GM12878 (cell line): ENCODE data around the gene HMCES. TPM values are rescaled to one million over a fixed set of nuclear protein-coding genes. Genes with fewer than 3 reads are reported as not detected.

Experiments
- ATAC-seq: fragments of 200-7000 bp; cut with Tn5 transposase; 3 replicates; pipeline ENCODE4 v1.9.1; 2020; ENCODE audit warnings: mild to moderate bottlenecking, moderate library complexity
- BruUV-seq: library from RNA; stranded (reverse); fragments of 400-500 nt; replicated peaks from 2 replicates; lab custom pipeline; 2021; lab: Mats Ljungman, UMichigan
- CTCF ChIA-PET: fragments of 300-600 bp; sonication (Branson Sonifier 250); formaldehyde crosslinking; extraction: SDS; loops from one replicate; lab custom pipeline; 2021; ENCODE audit warnings: inconsistent platforms; lab: Yijun Ruan, JAX
- POLR2A ChIA-PET: fragments of 350-600 bp; formaldehyde crosslinking; extraction: SDS; loops from one replicate; lab custom pipeline; 2021; ENCODE audit warnings: inconsistent platforms; lab: Charles Lee
- RAD21 ChIA-PET: fragments of 300-600 bp; sonication (Branson Sonifier 250); formaldehyde crosslinking; loops from one replicate; lab custom pipeline; 2023; ENCODE audit warnings: antibody characterized with exemption; ENCODE audit not compliant: unreplicated experiment; lab: Charles Lee
- SMC1A ChIA-PET: fragments of 300-600 bp; sonication (Branson Sonifier 250); formaldehyde crosslinking; loops from one replicate; lab custom pipeline; 2023; ENCODE audit not compliant: unreplicated experiment, uncharacterized antibody; lab: Charles Lee
- DNase-seq: peaks from one replicate; pipeline ENCODE4 v3.0.0-alpha.2; 2011; ENCODE audit warnings: low read depth, low spot score
- FAIRE-seq: peaks from 3 replicates; lab custom pipeline; 2011; peaks lifted over from hg19 to GRCh38; lab: Jason Lieb, UNC
- H2AFZ ChIP-seq: 2 replicates; pipeline ENCODE4 v1.6.0; 2011; ENCODE audit warnings: low read depth, low read length, control low read depth; ENCODE audit not compliant: control insufficient read depth
- H3K27ac ChIP-seq: 2 replicates; pipeline ENCODE4 v1.5.1; 2011; ENCODE audit warnings: control low read depth; ENCODE audit not compliant: control insufficient read depth, insufficient read depth
- H3K27me3 ChIP-seq, 2 experiments: replicated peaks in 1 of 2; 2 replicates each; pipeline versions ENCODE4 v1.6.0 to v1.6.1; 2011; ENCODE audit warnings: low read length in 1 of 2; ENCODE audit not compliant: control insufficient read depth in 2 of 2, insufficient read depth in 2 of 2
- H3K36me3 ChIP-seq, 2 experiments: 2 replicates each; pipeline ENCODE4 v1.5.1; 2011; ENCODE audit warnings: low read length in 1 of 2; ENCODE audit not compliant: control insufficient read depth in 2 of 2, insufficient read depth in 2 of 2
- H3K4me1 ChIP-seq: 2 replicates; pipeline ENCODE4 v1.6.1; 2011; ENCODE audit warnings: mild to moderate bottlenecking, low read length, moderate library complexity, mixed read lengths; ENCODE audit not compliant: control insufficient read depth, insufficient read depth
- H3K4me2 ChIP-seq: 2 replicates; pipeline ENCODE4 v1.6.0; 2011; ENCODE audit warnings: control low read depth; ENCODE audit not compliant: control insufficient read depth, insufficient read depth
- H3K4me3 ChIP-seq: fragments of 200-600 bp; sonication (generic); 2 replicates; pipeline ENCODE4 v1.5.1; 2016
- H3K79me2 ChIP-seq: 2 replicates; pipeline ENCODE4 v1.6.0; 2011; ENCODE audit warnings: low read length; ENCODE audit not compliant: control insufficient read depth, insufficient read depth
- H3K9ac ChIP-seq: 2 replicates; pipeline ENCODE4 v1.8.0; 2011; ENCODE audit warnings: low read length, control low read depth, mixed read lengths; ENCODE audit not compliant: control insufficient read depth, insufficient read depth
- H3K9me3 ChIP-seq: replicated peaks from 3 replicates; pipeline ENCODE4 v1.5.1; 2011; ENCODE audit warnings: mild to moderate bottlenecking, low read length; ENCODE audit not compliant: control insufficient read depth, insufficient read depth
- H4K20me1 ChIP-seq: 2 replicates; pipeline ENCODE4 v1.6.0; 2011; ENCODE audit not compliant: control insufficient read depth, insufficient read depth
- SPI1 ChIP-seq: IDR thresholded peaks from 2 replicates; pipeline ENCODE4 v1.6.1; 2011; ENCODE audit warnings: low read depth, mild to moderate bottlenecking, low read length, moderate library complexity, borderline replicate concordance; ENCODE audit not compliant: insufficient read depth
- SUZ12 ChIP-seq: fragments of 200-600 bp; sonication (generic); IDR thresholded peaks from one replicate; pipeline ENCODE4 v1.6.1; 2018; ENCODE audit warnings: antibody characterized with exemption, mild to moderate bottlenecking; ENCODE audit not compliant: unreplicated experiment
- ZNF274 ChIP-seq: IDR thresholded peaks from one replicate; pipeline ENCODE4 v1.8.0; 2011; ENCODE audit not compliant: insufficient read length, insufficient read depth
- WGBS: methylation state at CpG from one replicate; pipeline ENCODE4 v1.1.6; 2016; ENCODE audit warnings: low lambda C conversion rate; ENCODE audit not compliant: insufficient replicate concordance, insufficient coverage; ENCODE audit errors: missing lambda C conversion rate; 5-methylcytosine and 5-hydroxymethylcytosine counted together
- in situ Hi-C: fragments of 300-500 bp; cut with MboI; formaldehyde crosslinking; loops from 9 replicates; pipeline ENCODE4 v1.14.3; 2018; ENCODE audit warnings: mixed read lengths
- intact Hi-C: fragments of 100-400 bp; cut with micrococcal nuclease; formaldehyde crosslinking; loops from one replicate; pipeline ENCODE4 v1.14.2; 2022; ENCODE audit not compliant: unreplicated experiment
- polyA plus RNA-seq, 11 experiments: library from polyadenylated mRNA; depleted of rRNA in 4 of 11; unstranded in 6 of 11; stranded (reverse) in 5 of 11; fragments of >200 nt; fragmentation: Nextera tagmentation in 4 of 11; fragmentation: Illumina TruSeq in 1 of 11; extraction: Ambion mirVana in 4 of 11; extraction: Trizol in 1 of 11; gene quantifications; 1 replicate in 1 of 11; 2 replicates in 10 of 11; pipeline versions ENCODE4 v1.2.1 to v1.2.3, GENCODE V29; 2011 to 2016; ENCODE audit warnings: inconsistent platforms in 2 of 11, missing spikeins in 2 of 11, low read depth in 1 of 11
- total RNA-seq, 4 experiments: library from RNA; depleted of rRNA in 3 of 4; stranded (reverse); fragments of >200 nt in 3 of 4; fragmentation: Illumina TruSeq in 1 of 4; extraction: Trizol in 1 of 4; gene quantifications; 2 replicates each; pipeline versions ENCODE4 v1.2.1 to v1.2.3, GENCODE V29; 2013 to 2021
- TF ChIP-seq, protein P1 (sequence below): fragments of 450-650 bp; IDR thresholded peaks from 2 replicates; pipeline ENCODE4 v1.6.1; 2016; ENCODE audit warnings: mild to moderate bottlenecking
- TF ChIP-seq, protein P2 (sequence below): fragments of 450-650 bp; IDR thresholded peaks from 2 replicates; pipeline ENCODE4 v1.6.1; 2016; ENCODE audit warnings: mild to moderate bottlenecking

The HMCES gene
- total and polyA plus RNA-seq, 10 of the 15 experiments (the other 5 are each of a cell fraction or from before 2014, with no cell fraction given) = 12.4 to 49.8 (median 27.0) TPM

DNA sequence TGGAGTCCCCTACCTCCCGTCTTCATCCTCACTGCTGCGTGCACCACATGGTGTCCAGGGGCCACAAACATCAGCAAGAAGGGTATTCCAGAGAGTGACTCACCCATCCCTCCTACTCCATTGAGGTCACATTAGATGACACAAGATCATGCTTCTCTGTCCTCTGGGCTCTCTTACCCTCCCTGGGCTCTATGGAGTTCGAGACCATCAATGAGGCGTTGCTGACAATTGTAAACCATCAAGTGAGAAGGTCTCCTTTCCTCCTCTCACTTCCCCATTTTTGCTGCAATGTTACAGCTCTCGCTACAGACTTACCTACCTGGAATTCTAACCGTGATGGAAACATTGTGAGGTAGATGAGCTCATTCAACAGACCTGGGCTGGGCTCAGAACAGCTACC lies 51.7 kb downstream of the HMCES start:
- POLR2A ChIA-PET = interaction anchor here (0.6 to 1.8 kb wide), 2 partner anchors 14 to 46 kb away, joined by 3 to 6 read pairs; a partner anchor contains a TSS
- CTCF ChIA-PET = interaction anchor here (0.6 kb wide), 1 partner anchor 48 kb away, joined by 3 read pairs; no protein-coding TSS in a partner anchor
- 34% methylated on average over 6 of the region's 6 CpGs for WGBS

More for the DNA sequence above, 51.7 kb downstream of the HMCES start:
- peaks cover 0 to 2% of the 10 kb centered on the region in 2 experiments; a peak in 2 of 4 replicates for H3K27me3 ChIP-seq
- in situ Hi-C loops = no loop called here
- peak; percentile 56 for ATAC-seq
- H3K4me2 ChIP-seq = no peak overlapping the region
- no peak overlapping the region for H3K9ac ChIP-seq
- intact Hi-C loops = no loop called here
- H3K36me3 ChIP-seq = no peaks in the 10 kb centered on the region
- H3K4me3 ChIP-seq = no peak overlapping the region
- no peak overlapping the region for H2AFZ ChIP-seq
- TF ChIP-seq SUZ12 = no peak
- TF ChIP-seq SPI1 = peak; percentile 87
- TF ChIP-seq ZNF274 = no peak
- TF ChIP-seq, protein P1, sequence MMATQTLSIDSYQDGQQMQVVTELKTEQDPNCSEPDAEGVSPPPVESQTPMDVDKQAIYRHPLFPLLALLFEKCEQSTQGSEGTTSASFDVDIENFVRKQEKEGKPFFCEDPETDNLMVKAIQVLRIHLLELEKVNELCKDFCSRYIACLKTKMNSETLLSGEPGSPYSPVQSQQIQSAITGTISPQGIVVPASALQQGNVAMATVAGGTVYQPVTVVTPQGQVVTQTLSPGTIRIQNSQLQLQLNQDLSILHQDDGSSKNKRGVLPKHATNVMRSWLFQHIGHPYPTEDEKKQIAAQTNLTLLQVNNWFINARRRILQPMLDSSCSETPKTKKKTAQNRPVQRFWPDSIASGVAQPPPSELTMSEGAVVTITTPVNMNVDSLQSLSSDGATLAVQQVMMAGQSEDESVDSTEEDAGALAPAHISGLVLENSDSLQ = 0 out of 2 replicates have a peak, but pooled peaks have one; percentile 17
- TF ChIP-seq, protein P2, sequence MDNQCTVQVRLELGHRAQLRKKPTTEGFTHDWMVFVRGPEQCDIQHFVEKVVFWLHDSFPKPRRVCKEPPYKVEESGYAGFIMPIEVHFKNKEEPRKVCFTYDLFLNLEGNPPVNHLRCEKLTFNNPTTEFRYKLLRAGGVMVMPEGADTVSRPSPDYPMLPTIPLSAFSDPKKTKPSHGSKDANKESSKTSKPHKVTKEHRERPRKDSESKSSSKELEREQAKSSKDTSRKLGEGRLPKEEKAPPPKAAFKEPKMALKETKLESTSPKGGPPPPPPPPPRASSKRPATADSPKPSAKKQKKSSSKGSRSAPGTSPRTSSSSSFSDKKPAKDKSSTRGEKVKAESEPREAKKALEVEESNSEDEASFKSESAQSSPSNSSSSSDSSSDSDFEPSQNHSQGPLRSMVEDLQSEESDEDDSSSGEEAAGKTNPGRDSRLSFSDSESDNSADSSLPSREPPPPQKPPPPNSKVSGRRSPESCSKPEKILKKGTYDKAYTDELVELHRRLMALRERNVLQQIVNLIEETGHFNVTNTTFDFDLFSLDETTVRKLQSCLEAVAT = peak; percentile 54; the same call in 1 of the 2 replicates
- SMC1A ChIA-PET = interaction anchor here (1.3 kb wide), 1 partner anchor 53 kb away, joined by 3 read pairs; no protein-coding TSS in a partner anchor
- H3K27ac ChIP-seq = no peak overlapping the region
- no peaks in the 10 kb centered on the region for H3K79me2 ChIP-seq
- no peaks in the 10 kb centered on the region for H4K20me1 ChIP-seq
- FAIRE-seq = no peak
- BruUV-seq = no TSS peak
- no peaks in the 10 kb centered on the region for H3K9me3 ChIP-seq
- RAD21 ChIA-PET = interaction anchor here (0.5 kb wide), 1 partner anchor 499 kb away, joined by 4 read pairs; no protein-coding TSS in a partner anchor
- no peak for DNase-seq
- no peaks in the 10 kb centered on the region for H3K4me1 ChIP-seq
